Caki2 (cell line): ENCODE measurements around the gene DCDC2B. TPM values are rescaled to one million over a fixed set of nuclear protein-coding genes. Genes with fewer than 3 reads are reported as not detected.
"Not testable (repeated sequence)": the region's sequence is repeated elsewhere in the genome, so short reads cannot be mapped to it uniquely, and the experiment has no call there.

Experiments used
- DNase-seq: peaks from one replicate; pipeline ENCODE4 v3.0.0-alpha.2; 2015; ENCODE audit warnings: low read depth
- in situ Hi-C: cut with HindIII; loops from 2 replicates; pipeline ENCODE4 v1.10.0; 2016; ENCODE audit warnings: low sequenced_read_pairs, low pct_unique_long_range_greater_than_20kb, mixed read lengths
- total RNA-seq: library from RNA; depleted of rRNA; stranded (reverse); fragments of >200 nt; shearing (Covaris generic); gene quantifications from 2 replicates; pipeline ENCODE4 v1.2.3, GENCODE V29; 2014; ENCODE audit warnings: low replicate concordance; rRNA removed

The DCDC2B gene
- total RNA-seq: not detected in 2 replicates

DNA sequence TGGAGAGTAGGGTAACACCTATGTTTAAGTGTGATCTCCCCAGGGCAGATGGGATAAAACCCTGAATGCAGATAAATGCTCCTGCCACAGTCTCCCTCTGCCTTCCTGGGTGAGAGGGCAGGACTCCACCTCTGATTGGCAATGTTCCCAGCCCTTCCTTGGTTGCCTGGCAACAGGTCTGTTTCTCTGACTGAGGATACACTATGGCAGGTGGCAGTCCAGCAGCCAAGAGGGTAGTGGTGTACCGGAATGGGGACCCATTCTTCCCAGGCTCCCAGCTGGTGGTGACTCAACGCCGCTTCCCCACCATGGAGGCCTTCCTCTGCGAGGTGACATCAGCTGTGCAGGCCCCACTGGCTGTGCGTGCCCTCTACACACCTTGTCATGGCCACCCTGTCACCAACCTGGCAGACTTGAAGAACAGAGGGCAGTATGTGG, at the start of gene DCDC2B:
TSS of gene DCDC2B (plus strand) at position 199 of the 438 bp plus-strand sequence. CDS start at position 204, 5 bp downstream.
- in situ Hi-C loops: no loop called here
- DNase-seq: peak; percentile 93

DNA sequence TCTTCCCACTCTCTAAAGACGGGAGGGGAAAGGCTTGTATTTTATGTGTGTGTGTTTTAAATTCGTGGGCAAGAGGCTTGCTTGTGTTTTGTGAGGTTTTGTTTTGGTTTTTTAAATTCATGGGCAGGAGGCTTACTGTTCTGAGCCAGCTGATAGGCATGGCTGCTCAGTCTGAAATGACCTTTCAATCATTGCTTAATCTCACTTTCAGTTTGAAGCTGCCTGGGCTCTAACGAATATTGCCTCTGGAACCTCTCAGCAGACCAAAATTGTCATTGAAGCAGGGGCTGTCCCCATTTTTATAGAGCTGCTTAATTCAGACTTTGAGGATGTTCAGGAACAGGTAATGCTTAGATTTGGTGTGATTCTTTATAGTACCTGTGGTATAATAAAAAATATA, 49.7 kb upstream of the DCDC2B start:
- DNase-seq: no peak
- in situ Hi-C loops: no loop called here

DNA sequence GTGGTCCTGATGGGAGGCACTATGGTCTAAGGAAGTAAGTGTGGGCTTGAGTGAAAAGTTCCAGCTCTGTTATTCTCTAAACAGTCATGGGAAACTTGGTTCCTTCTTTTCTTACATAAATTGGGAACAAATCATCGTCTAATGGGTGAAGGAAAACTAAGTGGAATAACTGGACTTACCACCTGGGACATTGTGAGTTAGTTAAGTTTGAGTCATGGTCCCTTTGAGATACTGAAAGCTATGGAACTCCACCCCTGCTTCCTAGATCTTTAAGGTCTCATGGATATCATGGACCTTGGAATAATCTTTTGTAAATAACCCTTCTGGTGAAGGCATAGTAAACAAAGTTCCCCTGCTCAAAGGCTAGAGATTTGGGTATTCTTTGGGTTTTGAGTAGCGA, 45.5 kb upstream of the DCDC2B start:
- in situ Hi-C loops: no loop called here
- DNase-seq: no peak

GRCh38 chr1:32165633-32166032, 43.3 kb upstream of the DCDC2B start:
- DNase-seq, in situ Hi-C loops: not testable (repeated sequence)

DNA sequence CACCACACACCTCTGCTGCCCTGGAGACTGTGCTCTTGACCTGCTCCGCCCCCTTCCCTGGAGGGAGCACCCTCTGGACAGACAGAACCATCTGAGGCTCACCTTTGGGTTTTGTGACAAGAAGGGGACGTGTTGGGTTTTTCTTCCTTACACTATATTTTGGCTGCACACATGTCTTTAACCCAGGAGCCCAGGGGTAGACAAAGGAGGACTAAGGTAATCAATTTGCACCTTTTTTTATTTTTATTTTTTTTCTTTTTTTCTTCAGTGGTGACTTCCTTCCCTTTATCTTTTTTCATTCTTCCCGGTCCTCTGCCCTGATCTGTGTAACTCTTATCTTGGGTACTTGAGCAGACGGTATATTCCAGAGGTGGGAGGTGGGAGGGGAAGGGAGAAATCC, 37.9 kb upstream of the DCDC2B start:
- DNase-seq: no peak
- in situ Hi-C loops: no loop called here

- in situ Hi-C loops: no loop called here
- no peak for DNase-seq
These were observed 36.2 kb upstream of the DCDC2B start for GRCh38 chr1:32172621-32173245.

DNA sequence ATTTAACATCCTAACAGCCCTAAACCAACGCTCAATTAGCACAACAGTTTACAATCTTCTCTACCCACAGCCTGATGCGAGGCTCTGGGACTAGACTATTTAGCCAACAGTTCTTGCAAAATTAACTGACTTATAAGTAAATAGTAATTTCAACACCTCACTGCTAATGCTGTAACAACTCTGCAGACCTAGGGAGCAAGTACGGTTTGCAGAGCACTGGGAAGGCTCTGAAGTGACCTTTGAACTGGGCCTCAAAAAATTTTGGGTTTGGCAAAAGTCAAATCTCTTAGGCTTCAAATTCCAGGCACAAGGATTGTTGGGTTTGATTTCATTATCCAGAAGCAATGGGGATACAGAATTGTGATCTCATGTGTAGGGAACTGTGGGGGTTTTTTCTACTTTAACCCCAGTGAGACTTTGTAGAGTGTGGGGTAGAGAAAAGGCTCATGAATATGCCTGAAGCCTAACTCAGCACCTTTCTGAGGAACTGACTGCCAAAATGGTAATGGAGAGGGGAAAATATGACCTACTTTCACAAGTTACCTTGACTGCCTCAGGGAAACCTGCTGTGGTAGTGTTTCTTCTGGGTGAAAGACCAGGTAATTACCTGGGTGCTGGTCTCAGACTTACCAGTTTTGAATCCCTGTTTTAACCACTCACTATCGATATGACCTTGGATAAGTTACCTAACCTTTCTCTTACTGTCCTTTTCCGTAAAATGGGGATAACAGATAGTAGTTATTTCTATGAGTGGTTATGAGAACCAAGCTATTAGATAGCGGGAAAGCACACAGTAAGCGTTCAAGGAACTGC, 30.3 kb upstream of the DCDC2B start:
- in situ Hi-C loops: no loop called here
- DNase-seq: no peak

GRCh38 chr1:32179193-32179442, 29.8 kb upstream of the DCDC2B start:
- DNase-seq: no peak
- in situ Hi-C loops: no loop called here

GRCh38 chr1:32179443-32180185, 29.3 kb upstream of the DCDC2B start, which contains the start of gene TXLNA:
TSS of gene TXLNA (plus strand) at chr1:32179675. CDS start at chr1:32180346, 671 bp downstream.
- peak; percentile 94 for DNase-seq
- in situ Hi-C loops: no loop called here

- no peak for DNase-seq
- in situ Hi-C loops: no loop called here
These were observed 28.5 kb upstream of the DCDC2B start for GRCh38 chr1:32180186-32181060.

DNA sequence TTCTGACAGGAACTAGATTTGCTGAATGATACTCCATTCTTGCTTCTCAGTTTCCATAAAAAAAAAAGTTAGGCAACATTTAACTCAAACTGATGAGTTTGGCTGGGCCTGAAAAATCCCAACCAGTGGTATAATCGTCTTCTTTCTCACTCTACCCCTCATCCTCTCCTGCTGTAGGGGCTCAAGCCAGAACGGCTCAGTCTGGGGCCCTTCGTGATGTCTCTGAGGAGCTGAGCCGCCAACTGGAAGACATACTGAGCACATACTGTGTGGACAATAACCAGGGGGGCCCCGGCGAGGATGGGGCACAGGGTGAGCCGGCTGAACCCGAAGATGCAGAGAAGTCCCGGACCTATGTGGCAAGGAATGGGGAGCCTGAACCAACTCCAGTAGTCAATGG, 27.8 kb upstream of the DCDC2B start:
- in situ Hi-C loops: no loop called here
- no peak for DNase-seq

- DNase-seq: no peak
- in situ Hi-C loops: no loop called here
These were observed 27.3 kb upstream of the DCDC2B start for GRCh38 chr1:32181563-32181962.

GRCh38 chr1:32182060-32182459, 26.8 kb upstream of the DCDC2B start:
- DNase-seq: no peak
- in situ Hi-C loops: no loop called here

DNA sequence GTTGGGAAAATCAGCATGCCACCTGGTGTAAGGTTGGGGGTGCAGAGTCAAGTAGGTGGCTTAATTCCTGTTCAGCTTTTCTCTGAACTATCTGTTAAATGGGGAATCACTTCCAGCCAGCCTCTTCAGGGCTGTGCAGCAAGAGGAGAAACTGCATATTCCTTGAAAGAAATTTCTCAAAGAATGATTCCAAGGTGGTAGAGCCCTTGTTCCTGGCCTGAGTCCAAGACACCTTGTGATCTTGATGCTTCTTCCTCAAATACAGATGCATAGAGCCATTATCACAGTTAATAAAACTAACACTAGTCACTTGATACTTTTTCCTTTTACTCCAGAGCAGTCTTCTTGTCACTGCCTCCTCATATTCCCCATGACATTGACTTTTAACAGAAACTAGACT, 24.2 kb upstream of the DCDC2B start:
- in situ Hi-C loops: no loop called here
- no peak for DNase-seq

DNA sequence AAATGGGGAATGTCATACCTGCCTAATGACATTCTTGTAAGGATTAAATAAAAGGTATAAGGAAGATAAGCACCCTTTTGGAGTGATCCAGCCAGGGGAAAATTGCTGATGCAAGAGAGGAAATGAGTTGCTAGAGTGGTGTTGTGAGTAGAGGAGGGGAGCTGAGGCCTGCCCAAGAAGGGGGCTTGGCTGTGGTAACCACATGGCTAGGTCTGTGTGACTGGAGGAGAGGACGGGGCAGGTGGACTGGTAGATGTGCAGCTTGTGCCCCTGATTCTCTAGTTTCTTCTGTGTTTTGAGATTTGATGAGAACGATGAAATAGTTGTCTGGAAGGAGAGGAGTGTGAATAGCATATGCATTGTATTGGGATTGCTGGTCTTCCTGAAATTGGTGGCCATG, 22.8 kb upstream of the DCDC2B start:
- in situ Hi-C loops: no loop called here
- DNase-seq: no peak

DNA sequence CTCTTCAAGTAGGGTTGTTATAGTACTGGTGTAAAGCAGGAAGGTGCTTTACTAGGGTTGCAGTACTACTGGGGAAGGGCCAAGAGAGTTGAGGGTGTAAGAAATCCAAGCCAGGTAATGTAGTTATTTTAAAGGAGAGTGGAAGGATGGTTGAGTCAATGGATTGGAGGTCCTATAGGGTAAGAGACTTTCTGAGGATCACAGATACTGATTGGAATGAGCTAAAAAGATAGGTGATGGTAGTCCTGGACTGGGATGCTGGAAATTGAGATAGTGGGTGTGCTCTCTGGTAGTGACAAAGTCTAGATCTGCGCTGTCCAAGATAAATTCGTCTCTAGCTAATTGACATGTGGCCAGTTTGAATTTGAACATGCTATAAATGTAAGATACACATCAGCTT, 22.4 kb upstream of the DCDC2B start:
- DNase-seq: no peak
- in situ Hi-C loops: no loop called here

- no peak for DNase-seq
- in situ Hi-C loops: no loop called here
These were observed 21.0 kb upstream of the DCDC2B start for GRCh38 chr1:32187850-32188249.

- no peak for DNase-seq
- in situ Hi-C loops: no loop called here
These were observed 16.5 kb upstream of the DCDC2B start for GRCh38 chr1:32192220-32192948.
